Fibroblast of lung (primary cell): Measurements from ENCODE around the gene ZNF365. TPM values are rescaled to one million over a fixed set of nuclear protein-coding genes. Genes with fewer than 3 reads are reported as not detected.
"Not testable (repeated sequence)": the region's sequence is repeated elsewhere in the genome, so short reads cannot be mapped to it uniquely, and the experiment has no call there.

Experiments used
- DNase-seq, 2 donors: peaks; one replicate each; pipeline versions ENCODE4 v3.0.0 to v3.0.0-alpha.2; 2010; ENCODE audit warnings: low read depth in 2 of 2
- H2AFZ ChIP-seq: 2 replicates; pipeline ENCODE4 v1.5.1; 2012; ENCODE audit warnings: low read length, control low read depth, inconsistent platforms
- H3K27ac ChIP-seq: 2 replicates; pipeline ENCODE4 v1.5.1; 2011; ENCODE audit warnings: low read length, control low read depth; ENCODE audit not compliant: insufficient read depth
- H3K27me3 ChIP-seq: 2 replicates; pipeline ENCODE4 v1.5.1; 2011; ENCODE audit warnings: mild to moderate bottlenecking, low read length; ENCODE audit not compliant: control insufficient read depth, insufficient read depth
- H3K36me3 ChIP-seq: 2 replicates; pipeline ENCODE4 v1.5.1; 2011; ENCODE audit warnings: low read length; ENCODE audit not compliant: control insufficient read depth, insufficient read depth
- H3K4me1 ChIP-seq: 2 replicates; pipeline ENCODE4 v1.5.1; 2011; ENCODE audit warnings: low read length; ENCODE audit not compliant: control insufficient read depth, insufficient read depth; ENCODE audit errors: extremely low read depth
- H3K4me2 ChIP-seq: 2 replicates; pipeline ENCODE4 v1.5.1; 2011; ENCODE audit warnings: low read length, control low read depth; ENCODE audit not compliant: insufficient read depth; ENCODE audit errors: extremely low read depth
- H3K4me3 ChIP-seq, 4 experiments: fragments of 200-600 bp in 1 of 4; sonication (generic) in 1 of 4; replicated peaks in 1 of 4; 2 replicates each; pipeline ENCODE4 v1.5.1; 2011 to 2016; ENCODE audit warnings: low read length in 4 of 4, low read depth in 3 of 4, mild to moderate bottlenecking in 3 of 4, control low read depth in 2 of 4, inconsistent platforms in 1 of 4, mixed read lengths in 1 of 4; ENCODE audit not compliant: insufficient read depth in 1 of 4; ENCODE audit errors: control extremely low read depth in 1 of 4
- H3K79me2 ChIP-seq: 2 replicates; pipeline ENCODE4 v1.5.1; 2012; ENCODE audit warnings: mild to moderate bottlenecking, low read length, inconsistent platforms; ENCODE audit not compliant: control insufficient read depth, insufficient read depth
- H3K9ac ChIP-seq: 2 replicates; pipeline ENCODE4 v1.5.1; 2011; ENCODE audit warnings: mild to moderate bottlenecking, low read length, control low read depth; ENCODE audit not compliant: insufficient read depth
- H3K9me3 ChIP-seq: 2 replicates; pipeline ENCODE4 v1.5.1; 2012; ENCODE audit warnings: low read depth, low read length; ENCODE audit not compliant: control insufficient read depth, insufficient read depth
- H4K20me1 ChIP-seq: 2 replicates; pipeline ENCODE4 v1.5.1; 2011; ENCODE audit warnings: low read length; ENCODE audit not compliant: control insufficient read depth, insufficient read depth; ENCODE audit errors: extremely low read depth
- CTCF ChIP-seq, 2 donors: IDR thresholded peaks in 1 of 2; conservative IDR thresholded peaks in 1 of 2; 1 replicate in 1 of 2; 2 replicates in 1 of 2; pipeline ENCODE4 v1.5.1; 2011 to 2012; ENCODE audit warnings: low read length in 2 of 2, control low read depth in 1 of 2, inconsistent platforms in 1 of 2, low read depth in 1 of 2, mild to moderate bottlenecking in 1 of 2
- EZH2 ChIP-seq: IDR thresholded peaks from 2 replicates; pipeline ENCODE4 v1.5.1; 2012; ENCODE audit warnings: low read length, control low read depth, mild to moderate bottlenecking; ENCODE audit errors: missing control alignments
- polyA plus RNA-seq, 2 donors: library from polyadenylated mRNA; depleted of rRNA in 1 of 2; stranded (reverse) in 1 of 2; unstranded in 1 of 2; fragments of >200 nt; gene quantifications; 2 replicates each; pipeline ENCODE4 v1.2.1, GENCODE V29; 2011 to 2012; ENCODE audit warnings: missing spikeins in 1 of 2
- total RNA-seq: library from RNA; depleted of rRNA; stranded (reverse); fragments of >200 nt; gene quantifications from 2 replicates; pipeline ENCODE4 v1.2.1, GENCODE V29; 2014

Gene ZNF365
- total and polyA plus RNA-seq, 2 donors (not counting 1 experiment from before 2014, with no cell fraction given) = 1.2 to 5.8 TPM

GRCh38 chr10:62377026-62377415 is 2.9 kb downstream of the ZNF365 start:
- Histone ChIP-seq H3K4me2 (no peak overlapping the region), H3K4me1 (no peaks in the 10 kb centered on the region), H3K27me3 (no peaks in the 10 kb centered on the region), H3K9ac (no peak overlapping the region), H4K20me1 (no peaks in the 10 kb centered on the region), H3K36me3 (no peaks in the 10 kb centered on the region), H3K27ac (no peak overlapping the region), H3K4me3 (no peak overlapping the region), H2AFZ (no peak overlapping the region), H3K9me3 (no peaks in the 10 kb centered on the region), H3K79me2 (no peaks in the 10 kb centered on the region)
- no peak for DNase-seq
- TF ChIP-seq EZH2 = no peak
- TF ChIP-seq CTCF (conservative IDR thresholded peaks at IDR 0.05 in 1 of 2, IDR thresholded peaks at IDR 0.05 in 1 of 2; ENCODE audit: low read depth in 1 of 2, low read length in 2 of 2) = no peak

GRCh38 chr10:62377966-62378365 is 3.8 kb downstream of the ZNF365 start:
- TF ChIP-seq CTCF (conservative IDR thresholded peaks at IDR 0.05 in 1 of 2, IDR thresholded peaks at IDR 0.05 in 1 of 2; ENCODE audit: low read depth in 1 of 2, low read length in 2 of 2) (no peak), EZH2 (no peak)
- Histone ChIP-seq H3K27me3 (no peaks in the 10 kb centered on the region), H4K20me1 (no peaks in the 10 kb centered on the region), H3K4me1 (no peaks in the 10 kb centered on the region), H3K27ac (no peak overlapping the region), H3K4me3 (no peak overlapping the region), H3K9me3 (no peaks in the 10 kb centered on the region), H3K4me2 (no peak overlapping the region), H3K79me2 (no peaks in the 10 kb centered on the region), H2AFZ (no peak overlapping the region), H3K36me3 (no peaks in the 10 kb centered on the region), H3K9ac (no peak overlapping the region)
- no peak for DNase-seq

- not testable (repeated sequence) for H3K4me3 ChIP-seq, H3K36me3 ChIP-seq, H3K79me2 ChIP-seq
Measured at GRCh38 chr10:62378877-62379276, 4.7 kb downstream of the ZNF365 start.

GRCh38 chr10:62379394-62379793 is 5.2 kb downstream of the ZNF365 start:
- TF ChIP-seq CTCF (conservative IDR thresholded peaks at IDR 0.05 in 1 of 2, IDR thresholded peaks at IDR 0.05 in 1 of 2; ENCODE audit: low read depth in 1 of 2, low read length in 2 of 2) (no peak), EZH2 (no peak)
- H3K27me3 ChIP-seq = no peaks in the 10 kb centered on the region
- H3K4me1 ChIP-seq = no peaks in the 10 kb centered on the region
- no peak overlapping the region for H3K9ac ChIP-seq
- H3K36me3 ChIP-seq = no peaks in the 10 kb centered on the region
- no peak overlapping the region for H3K4me2 ChIP-seq
- H3K27ac ChIP-seq = no peak overlapping the region
- DNase-seq = no peak
- H3K79me2 ChIP-seq = no peaks in the 10 kb centered on the region
- H3K4me3 ChIP-seq = no peak overlapping the region
- H4K20me1 ChIP-seq = no peaks in the 10 kb centered on the region
- H2AFZ ChIP-seq = no peak overlapping the region
- H3K9me3 ChIP-seq = no peaks in the 10 kb centered on the region

More at GRCh38 chr10:62378877-62379276, 4.7 kb downstream of the ZNF365 start:
- not testable (repeated sequence) for H3K9me3 ChIP-seq, H3K4me1 ChIP-seq, H3K27ac ChIP-seq, H3K4me2 ChIP-seq, H2AFZ ChIP-seq, DNase-seq, H3K27me3 ChIP-seq, H3K9ac ChIP-seq, H4K20me1 ChIP-seq
